ENCODE results near the gene RILPL2.
"Not testable (repeated sequence)": the region's sequence is repeated elsewhere in the genome, so short reads cannot be mapped to it uniquely, and the experiment has no call there.

RILPL2 gene

DNA sequence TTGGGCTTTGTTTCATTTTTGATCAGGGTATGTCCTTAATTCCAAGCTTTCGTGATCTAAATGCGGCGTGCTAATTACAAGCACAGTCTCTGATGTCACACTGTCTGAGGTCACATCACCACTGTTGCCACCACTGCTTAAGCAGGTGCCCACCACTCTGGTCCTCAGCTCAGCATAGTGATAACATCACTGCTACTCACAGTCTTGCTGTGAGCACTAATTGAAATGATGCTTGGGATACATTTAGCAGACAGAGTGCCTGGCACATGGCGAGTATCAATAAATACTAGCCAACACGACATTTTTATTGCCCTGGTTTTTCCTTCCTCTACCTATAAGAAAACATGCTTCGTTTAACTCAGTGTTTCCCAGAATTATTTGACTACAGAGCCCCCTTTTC is 7.9 kb downstream of the RILPL2 start:
- Histone ChIP-seq H3K9ac (ENCODE audit: low read depth, low read length) (no peak overlapping the region), H3K9me3 (replicated peaks; ENCODE audit: low read length) (no peaks in the 10 kb centered on the region), H3K4me1 (ENCODE audit: control insufficient read depth, insufficient read depth, low read length) (no peaks in the 10 kb centered on the region), H3K4me3 (ENCODE audit: low read length) (no peak overlapping the region), H3K4me2 (ENCODE audit: low read length) (no peak overlapping the region), H3K36me3 (ENCODE audit: insufficient read depth, low read length) (peaks cover 6% of the 10 kb centered on the region), H3K27me3 (ENCODE audit: control insufficient read depth, insufficient read depth, low read length) (no peaks in the 10 kb centered on the region)

DNA sequence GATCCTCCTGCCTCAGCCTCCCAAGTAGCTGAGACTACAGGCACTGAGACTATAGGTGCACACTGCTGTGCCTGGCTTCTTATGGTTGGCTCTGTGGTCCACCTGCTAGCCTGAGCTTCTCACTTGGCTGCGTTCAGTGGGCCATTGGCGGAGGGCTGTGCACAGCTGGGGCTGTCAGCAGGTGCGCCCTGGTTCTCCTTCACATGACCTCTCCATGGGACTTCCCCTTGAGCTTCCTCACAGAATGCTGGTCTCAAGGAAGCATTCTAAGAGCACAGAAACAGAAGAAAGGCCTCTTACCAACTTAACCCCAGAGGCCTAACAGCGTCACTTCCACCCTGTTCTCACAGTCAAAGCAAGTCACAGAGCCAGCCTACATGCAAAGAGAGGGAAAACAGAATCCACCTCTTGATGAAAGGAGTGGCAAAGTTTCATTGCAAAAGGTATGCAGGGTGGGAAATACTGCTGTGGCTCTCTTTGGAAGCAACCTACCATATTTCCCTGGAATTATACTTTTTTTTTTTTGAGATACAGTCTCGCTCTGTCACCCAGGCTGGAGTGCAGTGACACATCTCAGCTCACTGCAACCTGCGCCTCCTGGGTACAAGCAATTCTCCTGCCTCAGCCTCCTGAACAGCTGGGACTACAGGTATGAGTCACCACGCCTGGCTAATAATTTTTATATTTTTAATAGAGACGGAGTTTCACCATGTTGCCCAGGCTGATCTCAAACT is 9.3 kb downstream of the RILPL2 start:
- Histone ChIP-seq H3K4me1 (ENCODE audit: control insufficient read depth, insufficient read depth, low read length) (no peaks in the 10 kb centered on the region), H3K36me3 (ENCODE audit: insufficient read depth, low read length) (peaks cover 11% of the 10 kb centered on the region), H3K4me3 (ENCODE audit: low read length) (no peak overlapping the region)

DNA sequence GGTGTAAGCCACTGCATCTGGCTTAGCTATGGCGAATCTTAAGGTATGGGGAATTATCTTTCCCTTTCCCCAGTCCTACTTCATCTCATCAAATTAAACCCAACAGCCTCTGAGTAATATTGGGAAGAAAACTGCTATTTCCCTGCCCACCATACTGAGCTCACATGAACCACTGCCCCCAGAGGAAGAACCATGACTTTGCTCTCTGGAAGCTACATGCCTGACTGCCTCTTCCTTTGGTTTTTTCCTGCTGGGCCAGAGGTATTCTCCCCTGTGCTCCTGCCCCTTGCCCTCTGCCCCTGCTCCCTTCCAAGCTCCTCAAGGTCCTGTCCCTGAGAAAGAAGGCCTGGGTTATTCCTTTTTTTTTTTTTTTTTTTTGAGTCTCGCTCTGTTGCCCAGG is 15.2 kb downstream of the RILPL2 start:
- no peak overlapping the region for H3K9ac ChIP-seq (ENCODE audit: low read depth, low read length)

More for the DNA sequence above, 9.3 kb downstream of the RILPL2 start:
- Histone ChIP-seq H3K9me3 (replicated peaks; ENCODE audit: low read length) (no peaks in the 10 kb centered on the region), H3K27me3 (ENCODE audit: control insufficient read depth, insufficient read depth, low read length) (no peaks in the 10 kb centered on the region), H3K9ac (ENCODE audit: low read depth, low read length) (no peak overlapping the region), H3K4me2 (ENCODE audit: low read length) (no peak overlapping the region)

DNA sequence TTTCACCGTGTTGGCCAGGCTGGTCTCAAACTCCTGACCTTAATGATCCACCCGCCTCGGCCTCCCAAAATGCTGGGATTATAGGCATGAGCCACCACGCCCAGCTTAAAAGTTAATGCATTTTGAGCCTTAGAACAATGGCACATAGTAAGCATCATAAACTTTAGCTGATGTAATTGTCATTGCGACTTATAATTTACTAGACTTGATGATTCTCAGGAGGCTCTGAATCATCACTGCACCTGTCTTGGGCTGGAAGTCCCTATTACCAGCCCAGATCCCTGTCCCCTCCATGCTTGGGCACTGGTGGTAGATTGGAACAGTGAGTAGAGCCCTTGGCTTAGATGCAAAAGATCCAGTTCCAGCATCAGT is 26.5 kb downstream of the RILPL2 start:
- no peaks in the 10 kb centered on the region for H3K4me1 ChIP-seq (ENCODE audit: control insufficient read depth, insufficient read depth, low read length)
- H3K36me3 ChIP-seq (ENCODE audit: insufficient read depth, low read length), result peaks cover 21% of the 10 kb centered on the region
- H3K9ac ChIP-seq (ENCODE audit: low read depth, low read length), result no peak overlapping the region

More for the DNA sequence above, 15.2 kb downstream of the RILPL2 start:
- no peaks in the 10 kb centered on the region for H3K27me3 ChIP-seq (ENCODE audit: control insufficient read depth, insufficient read depth, low read length)
- H3K4me2 ChIP-seq (ENCODE audit: low read length), result no peak overlapping the region
- H3K36me3 ChIP-seq (ENCODE audit: insufficient read depth, low read length), result peaks cover 5% of the 10 kb centered on the region
- no peaks in the 10 kb centered on the region for H3K4me1 ChIP-seq (ENCODE audit: control insufficient read depth, insufficient read depth, low read length)
- no peak overlapping the region for H3K4me3 ChIP-seq (ENCODE audit: low read length)
- H3K9me3 ChIP-seq (replicated peaks; ENCODE audit: low read length), result no peaks in the 10 kb centered on the region

DNA sequence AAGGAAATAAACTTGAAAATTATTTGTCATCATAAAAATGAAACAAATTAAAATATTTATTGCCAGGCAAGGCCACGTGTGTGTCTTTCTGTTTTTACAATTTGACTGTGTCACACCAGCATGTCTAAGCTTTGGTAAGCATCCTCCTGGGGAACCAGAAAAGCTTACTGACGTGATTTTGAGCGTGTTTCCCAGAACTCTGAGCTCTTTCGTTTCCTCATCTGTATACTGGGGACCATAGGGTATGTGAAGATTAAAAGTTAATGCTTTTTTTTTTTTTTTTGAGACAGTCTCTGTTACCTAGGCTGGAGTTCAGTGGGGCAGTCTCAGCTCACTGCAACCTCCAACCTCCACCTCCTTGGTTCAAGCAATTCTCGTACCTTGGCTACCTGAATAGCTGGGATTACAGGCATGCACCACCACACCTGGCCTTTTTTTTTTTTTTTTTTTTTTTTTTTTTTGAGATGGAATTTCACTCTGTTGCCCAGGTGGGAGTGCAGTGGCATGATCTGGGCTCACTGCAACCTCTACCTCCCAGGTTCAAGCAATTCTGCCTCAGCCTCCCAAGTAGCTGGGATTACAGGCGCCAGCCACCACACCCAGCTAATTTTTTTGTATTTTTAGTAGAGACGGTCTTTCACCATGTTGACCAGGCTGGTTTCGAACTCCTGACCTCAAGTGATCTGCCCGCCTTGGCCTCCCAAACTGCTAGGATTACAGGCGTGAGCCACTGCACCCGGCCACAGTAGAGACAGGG is 27.0 kb downstream of the RILPL2 start:
- H3K27me3 ChIP-seq (ENCODE audit: control insufficient read depth, insufficient read depth, low read length); H3K9me3 ChIP-seq (replicated peaks; ENCODE audit: low read length); H3K4me2 ChIP-seq (ENCODE audit: low read length); H3K4me1 ChIP-seq (ENCODE audit: control insufficient read depth, insufficient read depth, low read length); H3K9ac ChIP-seq (ENCODE audit: low read depth, low read length); H3K4me3 ChIP-seq (ENCODE audit: low read length): not testable (repeated sequence)
- peaks cover 27% of the 10 kb centered on the region for H3K36me3 ChIP-seq (ENCODE audit: insufficient read depth, low read length)

More for the DNA sequence above, 26.5 kb downstream of the RILPL2 start:
- Histone ChIP-seq H3K27me3 (ENCODE audit: control insufficient read depth, insufficient read depth, low read length) (no peaks in the 10 kb centered on the region), H3K4me3 (ENCODE audit: low read length) (no peak overlapping the region), H3K4me2 (ENCODE audit: low read length) (no peak overlapping the region), H3K9me3 (replicated peaks; ENCODE audit: low read length) (no peaks in the 10 kb centered on the region)

DNA sequence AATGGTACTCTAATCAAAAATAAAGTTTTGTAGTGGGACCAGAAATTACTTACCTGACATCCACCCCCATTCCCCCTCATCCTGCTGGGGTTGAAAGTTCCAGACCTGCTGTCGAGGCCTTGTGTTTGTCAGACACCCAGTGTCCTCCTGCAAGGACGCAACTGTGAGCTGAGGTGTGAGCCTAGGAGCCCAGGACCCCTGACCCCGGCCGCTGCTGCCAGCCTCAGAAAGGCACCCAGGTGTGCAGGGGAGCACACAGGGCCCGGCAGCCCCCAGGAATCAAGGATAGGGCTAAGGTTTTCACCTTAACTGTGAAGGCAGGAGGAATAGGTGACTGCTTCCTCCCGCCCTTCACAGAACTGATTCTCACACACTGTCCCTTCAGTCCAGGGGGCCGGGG is 27.9 kb downstream of the RILPL2 start:
- not testable (repeated sequence) for H3K4me1 ChIP-seq (ENCODE audit: control insufficient read depth, insufficient read depth, low read length); H3K4me2 ChIP-seq (ENCODE audit: low read length); H3K27me3 ChIP-seq (ENCODE audit: control insufficient read depth, insufficient read depth, low read length); H3K9me3 ChIP-seq (replicated peaks; ENCODE audit: low read length); H3K9ac ChIP-seq (ENCODE audit: low read depth, low read length); H3K4me3 ChIP-seq (ENCODE audit: low read length)
- peaks cover 35% of the 10 kb centered on the region for H3K36me3 ChIP-seq (ENCODE audit: insufficient read depth, low read length)

DNA sequence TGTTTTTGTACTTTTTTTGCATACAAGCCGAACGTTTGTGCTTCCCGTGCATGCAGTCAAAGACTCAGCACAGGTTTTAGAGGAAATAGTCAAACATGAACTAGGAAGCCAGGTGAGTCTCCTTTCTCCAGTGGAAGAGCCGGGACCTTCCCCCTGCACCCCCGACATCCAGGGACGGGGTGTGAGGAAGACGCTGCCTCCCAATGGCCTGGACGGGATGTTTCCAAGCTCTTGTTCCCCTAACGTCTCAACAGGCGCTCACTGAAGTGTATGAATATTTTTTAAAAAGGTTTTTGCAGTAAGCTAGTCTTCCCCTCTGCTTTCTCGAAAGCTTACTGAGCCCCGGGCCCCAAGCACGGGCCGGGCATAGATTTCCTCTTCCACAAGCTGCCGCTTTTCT is 28.6 kb downstream of the RILPL2 start:
- not testable (repeated sequence) for H3K9me3 ChIP-seq (replicated peaks; ENCODE audit: low read length); H3K4me1 ChIP-seq (ENCODE audit: control insufficient read depth, insufficient read depth, low read length); H3K27me3 ChIP-seq (ENCODE audit: control insufficient read depth, insufficient read depth, low read length); H3K4me3 ChIP-seq (ENCODE audit: low read length); H3K9ac ChIP-seq (ENCODE audit: low read depth, low read length); H3K4me2 ChIP-seq (ENCODE audit: low read length)
- H3K36me3 ChIP-seq (ENCODE audit: insufficient read depth, low read length), result peaks cover 42% of the 10 kb centered on the region

DNA sequence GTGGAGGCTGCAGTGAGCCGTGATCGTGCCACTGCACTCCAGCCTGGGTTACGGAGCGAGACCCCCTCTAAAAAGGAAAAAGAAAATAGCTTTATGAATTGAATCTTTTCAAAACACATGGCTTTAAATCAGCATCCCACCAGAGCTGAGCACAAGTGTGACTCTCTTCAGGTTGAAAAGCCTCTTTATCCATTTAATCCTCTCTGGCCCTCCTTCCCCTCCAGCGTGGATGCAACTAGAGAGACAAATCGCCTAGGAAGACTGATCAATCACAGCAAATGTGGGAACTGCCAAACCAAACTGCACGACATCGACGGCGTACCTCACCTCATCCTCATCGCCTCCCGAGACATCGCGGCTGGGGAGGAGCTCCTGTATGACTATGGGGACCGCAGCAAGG is 29.2 kb downstream of the RILPL2 start:
- not testable (repeated sequence) for H3K4me2 ChIP-seq (ENCODE audit: low read length); H3K4me3 ChIP-seq (ENCODE audit: low read length); H3K4me1 ChIP-seq (ENCODE audit: control insufficient read depth, insufficient read depth, low read length); H3K27me3 ChIP-seq (ENCODE audit: control insufficient read depth, insufficient read depth, low read length); H3K9me3 ChIP-seq (replicated peaks; ENCODE audit: low read length); H3K9ac ChIP-seq (ENCODE audit: low read depth, low read length)
- H3K36me3 ChIP-seq (ENCODE audit: insufficient read depth, low read length), result peaks cover 49% of the 10 kb centered on the region

DNA sequence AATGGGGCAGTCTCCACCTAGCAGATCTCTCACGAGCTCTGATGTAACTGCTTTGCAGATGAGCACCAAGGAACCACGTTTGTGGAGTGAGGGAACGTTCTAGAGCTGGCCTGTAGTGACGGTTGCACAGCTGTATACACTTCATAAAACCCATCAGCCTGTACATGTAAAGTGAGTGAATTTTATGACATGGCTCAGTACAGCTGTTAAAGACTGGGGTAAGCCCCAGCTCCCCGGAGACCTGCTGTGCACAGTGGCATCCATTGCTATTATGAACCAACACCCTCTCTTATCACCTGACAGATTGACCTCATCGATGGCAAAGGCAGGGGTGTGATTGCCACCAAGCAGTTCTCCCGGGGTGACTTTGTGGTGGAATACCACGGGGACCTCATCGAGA is 31.9 kb downstream of the RILPL2 start:
- Histone ChIP-seq H3K27me3 (ENCODE audit: control insufficient read depth, insufficient read depth, low read length) (no peaks in the 10 kb centered on the region), H3K9me3 (replicated peaks; ENCODE audit: low read length) (no peaks in the 10 kb centered on the region), H3K9ac (ENCODE audit: low read depth, low read length) (no peak overlapping the region), H3K4me1 (ENCODE audit: control insufficient read depth, insufficient read depth, low read length) (no peaks in the 10 kb centered on the region), H3K4me2 (ENCODE audit: low read length) (no peak overlapping the region), H3K36me3 (ENCODE audit: insufficient read depth, low read length) (peaks cover 47% of the 10 kb centered on the region), H3K4me3 (ENCODE audit: low read length) (no peak overlapping the region)

DNA sequence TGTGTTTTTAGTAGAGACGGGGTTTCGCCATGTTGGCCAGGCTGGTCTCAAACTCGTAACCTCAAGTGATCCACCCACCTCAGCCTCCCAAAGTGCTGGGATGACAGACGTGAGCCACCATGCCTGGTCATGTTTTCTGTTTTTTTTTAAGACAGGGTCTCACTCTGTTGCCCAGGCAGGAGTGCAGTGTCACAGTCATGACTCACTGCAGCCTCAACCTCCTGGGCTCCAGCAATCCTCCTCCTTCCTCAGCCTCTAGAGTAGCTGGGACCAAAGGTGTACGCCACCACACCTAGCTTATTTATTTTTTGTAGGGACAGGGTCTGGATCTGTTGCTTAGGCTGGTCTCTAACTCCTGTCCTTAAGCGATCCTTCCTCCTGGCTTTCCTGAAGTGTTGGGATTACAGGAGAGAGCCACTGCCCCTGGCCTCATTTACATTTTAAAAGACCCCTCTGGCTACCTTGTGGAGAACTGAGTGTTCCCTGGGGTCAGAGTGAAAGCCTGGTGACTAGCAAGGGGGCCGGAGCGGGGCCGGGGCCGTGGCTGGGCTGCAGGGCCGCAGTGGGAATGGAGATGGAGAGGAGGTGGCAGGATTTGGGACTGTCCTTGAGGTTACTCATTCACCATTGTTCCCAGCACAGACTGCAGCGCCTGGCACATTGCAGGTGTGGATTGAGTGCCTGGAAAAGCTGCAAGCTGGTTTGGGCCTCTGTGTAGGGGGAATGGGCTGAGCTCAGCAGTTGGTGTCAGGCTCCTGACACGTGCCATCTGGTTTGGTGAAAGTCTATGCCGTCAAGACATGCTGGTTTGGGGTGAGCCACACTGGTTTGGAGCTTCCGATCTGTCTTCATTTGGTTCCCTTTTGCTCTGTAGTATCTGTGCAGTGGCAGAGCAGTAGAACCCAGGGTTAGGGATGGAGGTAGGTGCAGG is 34.5 kb downstream of the RILPL2 start:
- Histone ChIP-seq H3K4me3 (ENCODE audit: low read length) (no peak overlapping the region), H3K36me3 (ENCODE audit: insufficient read depth, low read length) (peaks cover 54% of the 10 kb centered on the region), H3K9me3 (replicated peaks; ENCODE audit: low read length) (no peaks in the 10 kb centered on the region), H3K4me2 (ENCODE audit: low read length) (no peak overlapping the region), H3K4me1 (ENCODE audit: control insufficient read depth, insufficient read depth, low read length) (peaks cover 24% of the 10 kb centered on the region), H3K27me3 (ENCODE audit: control insufficient read depth, insufficient read depth, low read length) (no peaks in the 10 kb centered on the region), H3K9ac (ENCODE audit: low read depth, low read length) (no peak overlapping the region)

DNA sequence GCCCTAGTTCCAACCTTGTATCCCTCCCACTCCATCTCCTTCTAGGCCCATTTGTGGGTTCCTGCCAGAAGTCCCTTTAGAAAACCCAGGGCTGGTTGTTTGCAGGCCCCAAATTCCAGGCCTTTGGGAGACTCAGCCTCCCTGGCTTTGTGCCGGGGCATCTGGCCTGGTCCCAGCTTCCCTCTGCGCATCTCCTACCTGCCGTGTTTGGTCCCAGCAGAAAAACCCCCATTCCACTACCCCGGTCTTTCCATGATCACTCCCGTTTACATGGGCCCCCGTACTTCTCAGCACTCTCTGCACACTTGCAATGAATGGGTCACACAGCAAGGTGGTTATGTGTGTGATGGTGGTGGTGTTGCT is 37.2 kb downstream of the RILPL2 start:
- Histone ChIP-seq H3K4me1 (ENCODE audit: control insufficient read depth, insufficient read depth, low read length) (peaks cover 28% of the 10 kb centered on the region), H3K9ac (ENCODE audit: low read depth, low read length) (peak overlapping the region; percentile 64), H3K36me3 (ENCODE audit: insufficient read depth, low read length) (peaks cover 62% of the 10 kb centered on the region), H3K27me3 (ENCODE audit: control insufficient read depth, insufficient read depth, low read length) (no peaks in the 10 kb centered on the region), H3K4me3 (ENCODE audit: low read length) (peak overlapping the region; percentile 56), H3K4me2 (ENCODE audit: low read length) (peak overlapping the region; percentile 78), H3K9me3 (replicated peaks; ENCODE audit: low read length) (no peaks in the 10 kb centered on the region)

All from skeletal muscle satellite cell (primary cell).